ENCODE results near the gene ATP6V1C2.

The ATP6V1C2 gene

DNA sequence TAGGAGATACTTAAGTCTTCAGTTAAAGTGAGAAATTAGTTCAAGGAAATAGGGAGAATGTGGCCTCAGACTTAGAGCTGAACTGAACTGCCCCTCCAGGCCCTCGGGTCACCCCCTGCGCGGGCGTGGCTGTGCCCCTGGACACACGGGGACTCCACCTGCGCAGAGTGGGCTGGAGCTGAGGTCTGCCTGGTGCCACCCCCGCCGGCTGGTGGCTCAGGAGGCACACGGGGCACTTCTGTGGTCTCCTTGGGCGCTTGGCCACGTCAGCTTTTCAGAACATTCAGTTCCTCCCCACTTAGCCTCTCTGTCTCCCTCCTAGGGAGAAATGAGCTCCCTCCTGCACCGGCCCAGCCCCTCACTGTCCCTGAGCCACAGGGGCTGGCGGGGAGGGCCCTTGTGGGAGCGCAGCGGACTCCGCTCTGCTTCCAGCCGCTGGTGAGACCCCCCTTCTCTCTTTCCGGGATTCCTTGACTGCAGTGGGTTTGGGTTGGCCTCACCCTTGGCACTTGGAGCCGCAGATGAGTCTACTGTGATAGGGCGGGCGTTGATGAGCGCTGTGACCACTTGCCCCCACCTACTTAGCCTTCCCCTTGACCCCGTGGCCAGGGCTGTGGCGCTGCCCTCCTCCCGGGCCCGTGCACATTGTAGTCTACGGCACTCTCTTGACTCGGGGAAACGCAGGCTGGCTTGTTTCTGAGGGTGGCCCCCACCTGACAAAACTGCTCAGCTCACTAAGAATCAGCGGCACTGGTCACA, 109.4 kb downstream of the ATP6V1C2 start:
- H3K27me3 Mint-ChIP-seq (ENCODE audit: low read depth), result peaks cover 30% of the 10 kb centered on the region
- peaks cover 9% of the 10 kb centered on the region for H3K4me1 Mint-ChIP-seq (ENCODE audit: low read depth)
- H3K36me3 Mint-ChIP-seq (ENCODE audit: low read depth), result no peaks in the 10 kb centered on the region
- no peaks in the 10 kb centered on the region for H3K9me3 Mint-ChIP-seq
- H3K4me3 Mint-ChIP-seq, result no peak overlapping the region
- no peak overlapping the region for H3K27ac Mint-ChIP-seq

DNA sequence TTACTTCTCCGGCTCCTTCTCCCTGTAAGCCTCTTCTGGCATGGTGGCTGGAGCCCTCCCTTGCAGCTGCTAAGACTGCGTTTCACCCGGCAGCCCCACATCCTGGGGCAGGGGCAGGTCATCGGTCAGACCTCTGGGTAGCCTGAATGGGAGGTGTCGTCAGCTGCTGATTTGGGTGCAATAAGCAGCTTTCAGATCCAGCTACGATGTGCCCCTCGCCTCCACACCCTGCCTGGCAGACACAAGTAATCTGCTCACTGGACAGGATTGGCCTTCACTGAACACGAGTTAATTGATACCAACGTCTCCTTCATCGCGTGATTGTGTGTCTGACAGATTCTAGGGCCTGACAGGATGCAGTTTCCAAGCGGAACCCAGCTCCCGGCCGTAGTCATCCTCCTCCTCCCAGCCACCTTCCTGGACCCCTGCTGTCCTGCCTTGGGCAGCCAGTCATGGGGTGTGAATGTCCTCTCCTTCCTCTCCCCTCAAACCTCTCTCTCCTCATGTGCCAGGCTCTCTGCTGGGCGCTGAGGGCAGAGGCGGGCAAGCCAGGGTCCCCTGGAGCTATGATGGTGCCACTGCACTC, 110.1 kb downstream of the ATP6V1C2 start:
- Mint-ChIP-seq H3K4me3 (no peak overlapping the region), H3K4me1 (ENCODE audit: low read depth) (peaks cover 9% of the 10 kb centered on the region), H3K27ac (no peak overlapping the region), H3K27me3 (ENCODE audit: low read depth) (peaks cover 27% of the 10 kb centered on the region), H3K36me3 (ENCODE audit: low read depth) (no peaks in the 10 kb centered on the region), H3K9me3 (no peaks in the 10 kb centered on the region)

DNA sequence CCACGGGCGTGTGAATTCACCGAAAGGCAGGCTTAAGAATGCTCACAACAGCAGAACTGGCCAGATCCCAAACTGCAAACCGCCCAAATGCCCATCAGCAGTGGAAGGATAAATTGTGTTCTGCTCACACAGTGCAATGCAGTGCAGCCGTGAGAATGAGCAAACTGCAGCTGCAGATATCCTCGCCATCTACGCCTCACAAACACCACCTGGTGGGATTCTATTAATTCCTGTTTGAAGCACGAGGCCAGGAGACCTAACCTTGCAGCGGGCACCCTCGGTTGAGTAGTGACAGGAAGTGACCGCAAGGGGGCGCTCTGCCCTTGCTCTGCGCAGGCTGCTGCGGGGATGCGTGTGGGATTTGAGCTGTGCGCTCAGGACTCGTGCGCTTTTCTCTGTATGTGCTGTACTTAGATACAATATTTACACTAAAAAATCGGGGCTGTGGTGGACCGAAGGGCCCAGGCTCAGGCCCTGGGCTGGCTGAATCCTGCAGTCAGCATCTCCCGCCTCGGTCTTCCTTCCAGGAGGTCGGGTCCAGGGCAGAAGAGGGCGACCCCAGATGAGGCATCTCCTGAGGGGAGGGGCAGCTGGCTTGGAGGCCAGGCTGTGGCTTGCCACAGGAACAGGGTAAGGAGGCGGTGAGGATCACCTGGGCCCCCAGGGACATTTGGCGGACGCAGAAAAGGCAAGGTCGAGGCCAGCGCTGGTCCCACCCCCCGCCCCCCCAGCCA, 110.9 kb downstream of the ATP6V1C2 start:
- H3K27me3 Mint-ChIP-seq (ENCODE audit: low read depth), result peaks cover 21% of the 10 kb centered on the region
- no peaks in the 10 kb centered on the region for H3K9me3 Mint-ChIP-seq
- no peak overlapping the region for H3K4me3 Mint-ChIP-seq
- H3K36me3 Mint-ChIP-seq (ENCODE audit: low read depth), result no peaks in the 10 kb centered on the region
- peaks cover 9% of the 10 kb centered on the region for H3K4me1 Mint-ChIP-seq (ENCODE audit: low read depth)
- H3K27ac Mint-ChIP-seq, result no peak overlapping the region

DNA sequence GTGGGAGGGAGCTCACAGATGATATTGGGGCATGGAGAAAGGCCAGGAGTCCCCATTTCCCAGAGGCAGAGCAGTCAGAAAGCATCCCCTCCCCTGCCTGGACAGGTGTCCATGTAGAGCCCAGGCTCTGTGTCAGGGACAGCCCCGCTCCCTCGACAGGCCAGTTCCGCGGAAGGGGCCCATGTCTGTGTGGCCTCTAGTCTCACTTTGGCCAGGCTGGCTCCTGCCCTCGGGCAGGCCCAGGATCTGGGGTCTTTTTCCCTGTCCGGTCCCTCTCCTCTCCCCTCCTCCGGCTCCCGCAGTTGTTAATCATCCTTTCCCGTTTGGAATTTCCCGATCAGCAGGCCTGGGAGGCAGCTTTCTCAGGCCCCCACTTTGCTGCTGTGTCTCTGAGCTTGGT, 111.6 kb downstream of the ATP6V1C2 start:
- Mint-ChIP-seq H3K27ac (no peak overlapping the region), H3K27me3 (ENCODE audit: low read depth) (peaks cover 18% of the 10 kb centered on the region), H3K4me1 (ENCODE audit: low read depth) (peaks cover 7% of the 10 kb centered on the region), H3K9me3 (no peaks in the 10 kb centered on the region), H3K4me3 (no peak overlapping the region), H3K36me3 (ENCODE audit: low read depth) (no peaks in the 10 kb centered on the region)

DNA sequence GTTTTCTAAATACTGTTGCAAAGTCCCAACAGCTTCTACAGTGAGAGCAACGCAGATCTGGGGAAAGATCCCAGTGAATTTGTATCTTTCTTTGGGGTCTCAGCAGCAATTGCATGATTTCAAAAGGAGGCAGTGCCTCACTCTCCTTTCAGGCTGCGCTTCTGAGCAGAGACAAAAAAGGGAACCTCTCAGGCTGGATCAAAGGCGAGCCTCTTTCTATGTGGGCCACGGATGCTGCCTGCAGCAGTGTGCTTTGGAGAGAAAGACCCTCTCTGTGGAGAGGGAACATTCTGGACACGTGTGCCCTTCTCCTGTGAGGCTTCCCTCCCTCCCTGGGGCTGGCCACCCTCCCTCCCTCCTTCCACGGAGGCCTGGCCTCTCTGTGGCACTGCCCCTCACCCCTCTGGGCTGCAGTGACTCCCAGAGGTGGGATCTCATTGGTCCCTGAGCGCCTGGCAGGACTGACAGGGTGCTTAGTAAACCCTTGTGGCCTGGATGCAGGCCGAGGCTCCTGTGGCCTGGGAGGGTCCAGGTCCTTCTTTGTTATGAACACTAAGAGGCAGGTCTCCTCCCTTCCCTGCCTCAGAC, 112.7 kb downstream of the ATP6V1C2 start:
- Mint-ChIP-seq H3K9me3 (no peaks in the 10 kb centered on the region), H3K4me1 (ENCODE audit: low read depth) (peaks cover 6% of the 10 kb centered on the region), H3K36me3 (ENCODE audit: low read depth) (no peaks in the 10 kb centered on the region), H3K4me3 (no peak overlapping the region), H3K27ac (no peak overlapping the region), H3K27me3 (ENCODE audit: low read depth) (peaks cover 17% of the 10 kb centered on the region)

All from T-helper 1 cell treated with Interleukin-12 subunit alpha and Interleukin-12 subunit beta and Interleukin-4 antibody, amounts not matched to agents 30 μg/mL and 1 μg/mL, for 36 hours (primary cell).